ENCODE data around the gene PPP1R27.
"Not testable (repeated sequence)": the region's sequence is repeated elsewhere in the genome, so short reads cannot be mapped to it uniquely, and the experiment has no call there.

The PPP1R27 gene

GRCh38 chr17:81840826-81841778, 6.3 kb upstream of the PPP1R27 start:
- no peak for DNase-seq (ENCODE audit: low read depth)
- H3K4me3 ChIP-seq (replicated peaks; ENCODE audit: low read depth, low read length): no peak overlapping the region
- TF ChIP-seq CTCF (IDR thresholded peaks at IDR 0.05; ENCODE audit: low read length, missing control alignments): no peak

DNA sequence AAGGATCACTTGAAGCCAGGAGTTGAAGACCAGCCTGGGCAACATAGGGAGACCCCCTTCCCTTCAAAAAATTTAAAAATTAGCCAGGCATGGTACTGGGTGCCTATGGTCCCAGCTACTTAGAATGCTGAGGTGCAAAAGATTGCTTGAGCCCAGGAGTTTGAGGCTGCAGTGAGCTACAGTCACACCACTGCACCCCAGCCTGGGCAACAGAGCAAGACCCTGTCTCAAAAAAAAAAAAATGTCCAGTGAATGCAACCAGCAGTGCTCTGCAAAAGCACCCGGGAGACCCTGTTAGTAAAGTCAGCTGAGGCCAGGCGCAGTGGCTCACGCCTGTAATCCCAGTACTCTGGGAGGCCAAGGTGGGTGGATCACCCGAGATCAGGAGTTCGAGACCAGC, 5.2 kb upstream of the PPP1R27 start:
- not testable (repeated sequence) for DNase-seq (ENCODE audit: low read depth); H3K4me3 ChIP-seq (replicated peaks; ENCODE audit: low read depth, low read length)

GRCh38 chr17:81839301-81839700, 4.5 kb upstream of the PPP1R27 start:
- no peak for DNase-seq (ENCODE audit: low read depth)
- H3K4me3 ChIP-seq (replicated peaks; ENCODE audit: low read depth, low read length): no peak overlapping the region
- TF ChIP-seq CTCF (IDR thresholded peaks at IDR 0.05; ENCODE audit: low read length, missing control alignments): no peak

- no peak overlapping the region for H3K4me3 ChIP-seq (replicated peaks; ENCODE audit: low read depth, low read length)
- DNase-seq (ENCODE audit: low read depth): no peak
- no peak for TF ChIP-seq CTCF (IDR thresholded peaks at IDR 0.05; ENCODE audit: low read length, missing control alignments)
Observed at GRCh38 chr17:81838753-81839255, 4.0 kb upstream of the PPP1R27 start.

- no peak for DNase-seq (ENCODE audit: low read depth)
- no peak for TF ChIP-seq CTCF (IDR thresholded peaks at IDR 0.05; ENCODE audit: low read length, missing control alignments)
- no peak overlapping the region for H3K4me3 ChIP-seq (replicated peaks; ENCODE audit: low read depth, low read length)
Observed at GRCh38 chr17:81837641-81838040, 2.8 kb upstream of the PPP1R27 start.

DNA sequence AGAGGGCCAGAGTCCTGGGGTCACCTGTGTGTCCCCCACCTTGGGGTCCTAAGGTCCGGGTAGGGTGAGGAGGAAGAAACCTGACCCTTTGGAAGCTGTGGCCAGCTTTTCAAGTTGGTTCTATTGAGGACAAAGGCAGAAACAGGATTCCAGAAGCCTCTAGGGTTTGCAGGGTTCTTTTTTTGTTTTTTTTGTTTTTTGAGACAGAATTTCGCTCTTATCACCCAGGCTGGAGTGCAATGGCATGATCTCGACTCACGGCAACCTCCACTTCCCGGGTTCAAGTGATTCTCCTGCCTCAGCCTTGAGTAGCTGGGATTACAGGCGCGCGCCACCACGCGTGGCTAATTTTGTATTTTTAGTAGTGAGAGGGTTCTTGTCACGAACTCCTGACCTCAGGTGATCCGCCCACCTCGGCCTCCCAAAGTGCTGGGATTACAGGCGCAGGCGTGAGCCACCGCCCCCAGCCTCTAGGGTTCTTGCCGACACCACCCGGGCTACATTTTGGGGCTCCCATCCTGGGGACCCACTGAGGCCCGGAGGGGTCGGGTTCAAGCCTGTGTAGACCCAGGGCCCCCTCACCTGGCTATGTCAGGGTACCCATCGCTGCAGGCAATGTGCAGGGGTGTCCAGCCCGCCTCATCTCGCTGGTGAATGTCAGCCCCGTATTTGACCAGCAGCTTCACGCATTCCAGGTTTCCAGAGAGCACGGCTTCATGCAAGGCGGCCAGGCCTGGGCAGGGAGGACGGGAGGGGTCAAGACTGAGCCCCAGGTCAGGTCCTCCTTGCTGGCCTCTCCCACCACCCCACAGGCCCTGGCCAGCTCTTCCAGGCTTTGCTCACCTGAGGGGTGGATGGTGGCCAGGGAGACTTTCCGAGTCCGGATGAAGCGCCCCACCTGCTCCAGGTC, 674 bp downstream of the PPP1R27 start:
- no peak for DNase-seq (ENCODE audit: low read depth)
- peak overlapping the region; percentile 76 for H3K4me3 ChIP-seq (replicated peaks; ENCODE audit: low read depth, low read length)
- no peak for TF ChIP-seq CTCF (IDR thresholded peaks at IDR 0.05; ENCODE audit: low read length, missing control alignments)
